Activated effector memory CD4-positive, alpha-beta T cell treated with Interleukin-2 at 50 U/mL for 16 hours (primary cell): ENCODE measurements around the gene TMEM109.

Experiments
- DNase-seq: peaks from one replicate; pipeline ENCODE4 v3.0.0-alpha.2; 2020

The TMEM109 gene

GRCh38 chr11:60913793-60914632 is at the start of gene TMEM109:
Gene TMEM109, plus strand, starts transcription at chr11:60914158. Its CDS starts 5,536 bp downstream, at chr11:60919694.
- DNase-seq, result peak; percentile 79

GRCh38 chr11:60864856-60865513 is 49.0 kb upstream of the TMEM109 start:
- no peak for DNase-seq

GRCh38 chr11:60866911-60867870 is 46.8 kb upstream of the TMEM109 start, which contains the start of gene ZP1:
Gene ZP1, plus strand, starts transcription at chr11:60867542. Its CDS starts 20 bp downstream, at chr11:60867562.
- DNase-seq, result no peak

- no peak for DNase-seq
Observed at GRCh38 chr11:60867871-60868681, 45.9 kb upstream of the TMEM109 start.

GRCh38 chr11:60868682-60869450 is 45.1 kb upstream of the TMEM109 start:
- DNase-seq, result no peak

- no peak for DNase-seq
Observed at GRCh38 chr11:60869451-60869825, 44.5 kb upstream of the TMEM109 start.

- no peak for DNase-seq
Observed at GRCh38 chr11:60870276-60870675, 43.7 kb upstream of the TMEM109 start.

- no peak for DNase-seq
Observed at GRCh38 chr11:60870733-60871377, 43.1 kb upstream of the TMEM109 start.

GRCh38 chr11:60871378-60872061 is 42.4 kb upstream of the TMEM109 start:
- DNase-seq, result no peak

GRCh38 chr11:60872124-60872960 is 41.6 kb upstream of the TMEM109 start:
- no peak for DNase-seq

- DNase-seq, result no peak
Observed at GRCh38 chr11:60872961-60873524, 40.9 kb upstream of the TMEM109 start.

- DNase-seq, result no peak
Observed at GRCh38 chr11:60873533-60873932, 40.4 kb upstream of the TMEM109 start.

GRCh38 chr11:60874421-60875365 is 39.3 kb upstream of the TMEM109 start:
- DNase-seq, result no peak

- no peak for DNase-seq
Observed at GRCh38 chr11:60875366-60876167, 38.4 kb upstream of the TMEM109 start.

- no peak for DNase-seq
Observed at GRCh38 chr11:60876168-60876485, 37.8 kb upstream of the TMEM109 start.

GRCh38 chr11:60878245-60879101 is 35.5 kb upstream of the TMEM109 start:
- no peak for DNase-seq
